ENCODE measurements around the gene PRRC2B.

- TF ChIP-seq CTCF (IDR thresholded peaks at IDR 0.05), result no peak
- TF ChIP-seq POLR2A (IDR thresholded peaks at IDR 0.05), result no peak
Observed at GRCh38 chr9:131521203-131521602, 127.3 kb downstream of the PRRC2B start.

Measured in right lobe of liver (tissue), 4 donors.